ENCODE measurements around the gene KIAA1671.
A peak's percentile ranks its signal among the peaks of the same experiment; 100 is the strongest.
"Not testable (repeated sequence)": the region's sequence is repeated elsewhere in the genome, so short reads cannot be mapped to it uniquely, and the experiment has no call there.

Gene KIAA1671

GRCh38 chr22:25206998-25207397 is 254.5 kb downstream of the KIAA1671 start:
- DNase-seq = no peak

GRCh38 chr22:25207553-25208157 is 255.1 kb downstream of the KIAA1671 start:
- no peak for DNase-seq

GRCh38 chr22:25208328-25208727 is 255.8 kb downstream of the KIAA1671 start:
- DNase-seq = no peak

GRCh38 chr22:25208743-25209505 is 256.4 kb downstream of the KIAA1671 start:
- no peak for DNase-seq

- no peak for DNase-seq
These were observed 258.3 kb downstream of the KIAA1671 start for GRCh38 chr22:25210793-25211192.

- no peak for DNase-seq
These were observed 259.8 kb downstream of the KIAA1671 start for GRCh38 chr22:25212337-25212736.

GRCh38 chr22:25213221-25213620 is 260.7 kb downstream of the KIAA1671 start:
- DNase-seq = no peak

GRCh38 chr22:25216230-25216629 is 263.7 kb downstream of the KIAA1671 start:
- DNase-seq = no peak

- no peak for DNase-seq
These were observed 266.7 kb downstream of the KIAA1671 start, which contains the start of gene CRYBB2 for GRCh38 chr22:25219211-25219689. Gene CRYBB2 (plus strand): TSS chr22:25219639. CDS start chr22:25221430, 1,791 bp downstream.

GRCh38 chr22:25219948-25220442 is 267.5 kb downstream of the KIAA1671 start:
- no peak for DNase-seq

GRCh38 chr22:25221790-25222189 is 269.3 kb downstream of the KIAA1671 start:
- DNase-seq = no peak

GRCh38 chr22:25223269-25223850 is 270.8 kb downstream of the KIAA1671 start:
- DNase-seq = no peak

- no peak for DNase-seq
These were observed 276.3 kb downstream of the KIAA1671 start for GRCh38 chr22:25228822-25229221.

- not testable (repeated sequence) for DNase-seq
These were observed 278.2 kb downstream of the KIAA1671 start for GRCh38 chr22:25230760-25231159.

- no peak for DNase-seq
These were observed 279.8 kb downstream of the KIAA1671 start for GRCh38 chr22:25232301-25232700.

GRCh38 chr22:25233706-25234105 is 281.2 kb downstream of the KIAA1671 start:
- DNase-seq = not testable (repeated sequence)

- DNase-seq = peak; percentile 5 to 48 (median 23)
These were observed 283.2 kb downstream of the KIAA1671 start for GRCh38 chr22:25235547-25236290.

- no peak for DNase-seq
These were observed 283.9 kb downstream of the KIAA1671 start for GRCh38 chr22:25236417-25236816.

GRCh38 chr22:25237503-25237902 is 285.0 kb downstream of the KIAA1671 start:
- no peak for DNase-seq

GRCh38 chr22:25238058-25238457 is 285.5 kb downstream of the KIAA1671 start:
- DNase-seq = not testable (repeated sequence)
